Measurements from ENCODE around the gene NAA15. TPM values are rescaled to one million over a fixed set of nuclear protein-coding genes. Genes with fewer than 3 reads are reported as not detected.

The NAA15 gene
- total RNA-seq, 1 experiment from 2014 or later, result 80.6 TPM

GRCh38 chr4:139267301-139267700, 34.0 kb upstream of the NAA15 start:
- Mint-ChIP-seq H3K27ac (ENCODE audit: low read depth, unreplicated experiment) (no peak overlapping the region), H3K9me3 (ENCODE audit: unreplicated experiment) (no peaks in the 10 kb centered on the region), H3K4me3 (ENCODE audit: unreplicated experiment) (no peak overlapping the region), H3K27me3 (ENCODE audit: insufficient read depth, unreplicated experiment) (no peaks in the 10 kb centered on the region), H3K36me3 (ENCODE audit: insufficient read depth, unreplicated experiment) (no peaks in the 10 kb centered on the region), H3K4me1 (ENCODE audit: insufficient read depth, unreplicated experiment) (peaks cover 14% of the 10 kb centered on the region)
- intact Hi-C loops (cut with micrococcal nuclease), result no loop called here
- no TSS peak for BruUV-seq (replicated peaks)
- peak; percentile 22 for DNase-seq (ENCODE audit: unreplicated experiment)
- ChIA-PET POLR2A (interaction anchor here (0.6 to 3.6 kb wide), 11 partner anchors 9 to 92 kb away, joined by 3 to 34 read pairs (median 4); partner anchors contain the start of genes NAA15 and NDUFC1), CTCF (interaction anchor here (1.6 kb wide), 1 partner anchor 9 kb away, joined by 9 read pairs; no protein-coding TSS in a partner anchor)
- TF ChIP-seq CTCF (IDR thresholded peaks at IDR 0.05; ENCODE audit: unreplicated experiment), result no peak

- Mint-ChIP-seq H3K27me3 (ENCODE audit: insufficient read depth, unreplicated experiment) (no peaks in the 10 kb centered on the region), H3K36me3 (ENCODE audit: insufficient read depth, unreplicated experiment) (no peaks in the 10 kb centered on the region), H3K4me3 (ENCODE audit: unreplicated experiment) (no peak overlapping the region), H3K4me1 (ENCODE audit: insufficient read depth, unreplicated experiment) (no peaks in the 10 kb centered on the region), H3K27ac (ENCODE audit: low read depth, unreplicated experiment) (no peak overlapping the region), H3K9me3 (ENCODE audit: unreplicated experiment) (no peaks in the 10 kb centered on the region)
- BruUV-seq (replicated peaks), result no TSS peak
- no peak for TF ChIP-seq CTCF (IDR thresholded peaks at IDR 0.05; ENCODE audit: unreplicated experiment)
- no peak for DNase-seq (ENCODE audit: unreplicated experiment)
- ChIA-PET POLR2A (no interaction called here), CTCF (no interaction called here)
- intact Hi-C loops (cut with micrococcal nuclease), result no loop called here
These were observed 27.5 kb upstream of the NAA15 start for GRCh38 chr4:139273835-139274234.

GRCh38 chr4:139274790-139275189, 26.5 kb upstream of the NAA15 start:
- no peak overlapping the region for H3K4me3 Mint-ChIP-seq (ENCODE audit: unreplicated experiment)
- POLR2A ChIA-PET, result interaction anchor here (0.6 to 1.4 kb wide), 3 partner anchors 21 to 43 kb away, joined by 3 to 8 read pairs (median 5); no protein-coding TSS in a partner anchor
- no peaks in the 10 kb centered on the region for H3K27me3 Mint-ChIP-seq (ENCODE audit: insufficient read depth, unreplicated experiment)
- intact Hi-C loops (cut with micrococcal nuclease), result no loop called here
- no peaks in the 10 kb centered on the region for H3K9me3 Mint-ChIP-seq (ENCODE audit: unreplicated experiment)
- H3K27ac Mint-ChIP-seq (ENCODE audit: low read depth, unreplicated experiment), result no peak overlapping the region
- H3K36me3 Mint-ChIP-seq (ENCODE audit: insufficient read depth, unreplicated experiment), result no peaks in the 10 kb centered on the region
- CTCF ChIA-PET, result no interaction called here
- BruUV-seq (replicated peaks), result no TSS peak
- TF ChIP-seq CTCF (IDR thresholded peaks at IDR 0.05; ENCODE audit: unreplicated experiment), result no peak
- DNase-seq (ENCODE audit: unreplicated experiment), result no peak
- H3K4me1 Mint-ChIP-seq (ENCODE audit: insufficient read depth, unreplicated experiment), result no peaks in the 10 kb centered on the region

GRCh38 chr4:139275281-139275735, 26.0 kb upstream of the NAA15 start:
- no peak overlapping the region for H3K27ac Mint-ChIP-seq (ENCODE audit: low read depth, unreplicated experiment)
- BruUV-seq (replicated peaks), result no TSS peak
- no peaks in the 10 kb centered on the region for H3K9me3 Mint-ChIP-seq (ENCODE audit: unreplicated experiment)
- H3K27me3 Mint-ChIP-seq (ENCODE audit: insufficient read depth, unreplicated experiment), result no peaks in the 10 kb centered on the region
- no peaks in the 10 kb centered on the region for H3K4me1 Mint-ChIP-seq (ENCODE audit: insufficient read depth, unreplicated experiment)
- H3K4me3 Mint-ChIP-seq (ENCODE audit: unreplicated experiment), result no peak overlapping the region
- H3K36me3 Mint-ChIP-seq (ENCODE audit: insufficient read depth, unreplicated experiment), result no peaks in the 10 kb centered on the region
- CTCF ChIA-PET, result no interaction called here
- intact Hi-C loops (cut with micrococcal nuclease), result no loop called here
- no peak for DNase-seq (ENCODE audit: unreplicated experiment)
- TF ChIP-seq CTCF (IDR thresholded peaks at IDR 0.05; ENCODE audit: unreplicated experiment), result no peak
- POLR2A ChIA-PET, result interaction anchor here (1.2 to 1.4 kb wide), 4 partner anchors 8 to 31 kb away, joined by 3 to 8 read pairs (median 4); no protein-coding TSS in a partner anchor
